Tibial nerve (tissue), 4 donors: ENCODE measurements around the gene GRM7.

Experiments used
- CTCF ChIP-seq, 5 experiments: fragments of 200-600 bp in 3 of 5; fragments of 450-650 bp in 2 of 5; sonication (generic) in 3 of 5; IDR thresholded peaks; one replicate each; pipeline ENCODE4 v1.5.1; 2016 to 2019; ENCODE audit warnings: antibody characterized with exemption in 5 of 5, mild to moderate bottlenecking in 3 of 5, moderate library complexity in 2 of 5
- EP300 ChIP-seq, 2 donors: sonication (generic); formaldehyde crosslinking; IDR thresholded peaks; one replicate each; pipeline ENCODE4 v1.6.1; 2017; ENCODE audit warnings: antibody characterized with exemption in 2 of 2, mild to moderate bottlenecking in 1 of 2
- POLR2A ChIP-seq, 2 donors: fragments of 450-650 bp; IDR thresholded peaks; one replicate each; pipeline ENCODE4 v1.6.1; 2017; ENCODE audit warnings: antibody characterized with exemption in 2 of 2, mild to moderate bottlenecking in 2 of 2, moderate library complexity in 2 of 2

- no peak for TF ChIP-seq POLR2A (IDR thresholded peaks at IDR 0.05)
- TF ChIP-seq EP300 (IDR thresholded peaks at IDR 0.05) = no peak
- no peak for TF ChIP-seq CTCF (IDR thresholded peaks at IDR 0.05)
These were observed 549.9 kb downstream of the GRM7 start for GRCh38 chr3:7410782-7411181.
